Hepatic stellate cell (primary cell): ENCODE results near the gene CTAG1A.
"Not testable (repeated sequence)": the region's sequence is repeated elsewhere in the genome, so short reads cannot be mapped to it uniquely, and the experiment has no call there.

ENCODE experiments used
- DNase-seq: peaks from one replicate; pipeline ENCODE4 v3.0.0; 2011; ENCODE audit warnings: low spot score

The CTAG1A gene

DNA sequence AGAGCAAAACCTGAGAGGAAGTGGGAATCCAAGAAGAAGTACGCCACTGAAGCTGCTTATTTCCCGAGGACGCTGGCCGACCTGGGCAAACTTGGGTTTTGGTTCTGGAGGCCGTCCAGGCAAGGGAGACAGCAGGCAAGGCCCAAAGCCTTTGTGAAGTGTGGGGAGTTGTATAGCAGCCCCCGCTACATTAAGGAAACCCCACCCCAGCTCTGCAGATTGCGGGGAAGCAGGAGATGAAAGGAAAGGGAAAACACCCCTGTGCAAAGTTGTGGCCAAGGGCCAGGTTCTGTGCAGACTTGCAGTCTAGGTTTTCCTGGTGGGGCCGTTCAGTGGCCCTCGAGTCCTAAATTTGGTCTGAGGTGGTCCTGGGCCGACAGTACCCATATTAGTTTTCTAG, 11.9 kb upstream of the CTAG1A start:
- DNase-seq, result not testable (repeated sequence)

DNA sequence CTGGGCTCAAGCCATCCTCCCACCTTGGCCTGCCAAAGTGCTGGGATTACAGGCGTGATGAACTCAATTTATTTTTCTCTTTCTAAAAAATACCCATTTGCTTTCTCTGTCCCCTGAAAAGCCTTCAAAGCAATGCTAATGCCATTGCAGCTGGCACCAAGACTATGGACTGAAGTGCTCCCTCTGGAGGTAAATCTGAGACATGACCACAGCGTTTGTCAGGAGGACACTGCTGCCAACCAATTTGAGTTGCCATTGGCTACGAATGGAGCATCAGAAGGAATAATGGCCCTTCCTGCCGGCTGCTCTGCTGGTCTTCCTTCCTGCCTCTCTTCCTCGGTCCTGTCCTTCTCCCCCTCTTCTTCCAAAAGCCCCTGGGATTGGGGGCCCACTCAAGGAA, 9.9 kb upstream of the CTAG1A start:
- not testable (repeated sequence) for DNase-seq

DNA sequence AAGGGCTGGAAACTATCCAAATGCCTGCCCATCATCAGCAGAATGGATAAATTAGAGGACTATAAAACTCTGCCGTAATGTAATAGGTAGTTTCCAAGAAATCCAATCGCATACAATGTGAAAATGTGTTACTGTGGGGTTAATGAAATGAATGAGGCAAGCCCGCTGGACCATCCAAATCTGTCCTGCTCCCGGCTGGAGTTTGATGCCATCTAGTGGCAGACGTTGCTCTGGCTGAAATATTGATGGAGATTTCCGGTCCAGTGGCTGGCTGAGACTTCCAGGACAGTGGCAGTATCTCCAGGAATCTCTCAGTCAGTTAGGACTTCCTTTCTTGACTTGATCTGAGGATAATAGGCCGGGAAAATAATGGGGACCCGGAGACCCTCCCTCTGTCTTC, 1.9 kb upstream of the CTAG1A start:
- DNase-seq, result not testable (repeated sequence)

DNA sequence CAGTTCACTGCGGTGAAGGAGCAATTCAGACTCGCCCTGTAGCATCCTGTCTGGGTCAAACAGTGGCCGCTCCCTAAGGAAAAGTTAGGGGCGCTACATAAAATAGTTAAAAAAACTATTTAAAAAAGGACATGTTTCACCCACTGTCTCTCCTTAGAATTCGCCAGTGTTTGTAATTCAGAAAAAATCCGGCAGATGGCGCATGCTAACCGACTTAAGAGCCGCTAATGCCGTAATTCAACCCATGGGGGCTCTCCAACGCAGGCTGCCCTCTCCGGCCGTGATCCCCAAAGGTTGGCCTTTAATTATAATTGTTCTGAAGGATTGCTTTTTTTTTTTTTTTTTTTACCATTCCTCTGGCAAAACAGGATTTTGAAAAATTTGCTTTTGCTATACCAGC, 5.5 kb downstream of the CTAG1A start:
- not testable (repeated sequence) for DNase-seq

DNA sequence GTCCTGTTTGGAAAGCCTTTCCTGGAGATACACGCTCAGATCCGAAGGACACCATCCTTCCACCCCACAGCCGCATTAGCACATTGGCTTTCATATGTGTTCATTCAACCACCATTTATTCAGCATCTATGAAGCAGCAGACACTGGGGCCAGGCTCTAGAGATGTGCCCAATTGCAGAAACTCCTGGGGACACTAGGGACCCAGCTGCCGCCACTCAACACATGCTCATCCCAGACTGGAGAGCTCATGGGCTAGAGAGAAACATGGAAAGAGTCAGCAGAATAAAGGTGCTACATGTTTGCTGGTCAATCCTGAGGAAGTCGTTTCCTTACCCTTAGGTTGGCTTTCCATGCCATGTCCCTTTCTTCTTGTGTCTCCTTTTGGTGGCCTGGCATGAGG, 7.6 kb downstream of the CTAG1A start:
- DNase-seq, result no peak

DNA sequence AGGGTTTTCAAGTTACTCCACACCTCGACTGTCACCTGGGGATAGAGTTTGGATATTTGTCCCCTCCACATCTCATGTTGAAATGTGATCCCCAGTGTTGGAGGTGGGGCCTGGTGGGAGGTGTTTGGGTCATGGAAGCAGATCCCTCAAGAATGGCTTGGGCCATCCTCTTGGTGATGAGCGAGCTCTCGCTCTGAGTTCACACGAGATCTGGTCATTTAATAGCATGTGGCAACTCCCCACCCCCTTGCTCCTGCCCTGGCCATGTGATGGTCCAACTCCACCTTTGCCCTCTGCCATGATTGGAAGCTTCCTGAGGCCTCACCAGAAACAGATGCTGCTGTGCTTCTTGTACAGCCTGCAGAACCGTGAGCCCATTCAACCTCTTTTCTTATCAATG, 8.3 kb downstream of the CTAG1A start:
- no peak for DNase-seq

DNA sequence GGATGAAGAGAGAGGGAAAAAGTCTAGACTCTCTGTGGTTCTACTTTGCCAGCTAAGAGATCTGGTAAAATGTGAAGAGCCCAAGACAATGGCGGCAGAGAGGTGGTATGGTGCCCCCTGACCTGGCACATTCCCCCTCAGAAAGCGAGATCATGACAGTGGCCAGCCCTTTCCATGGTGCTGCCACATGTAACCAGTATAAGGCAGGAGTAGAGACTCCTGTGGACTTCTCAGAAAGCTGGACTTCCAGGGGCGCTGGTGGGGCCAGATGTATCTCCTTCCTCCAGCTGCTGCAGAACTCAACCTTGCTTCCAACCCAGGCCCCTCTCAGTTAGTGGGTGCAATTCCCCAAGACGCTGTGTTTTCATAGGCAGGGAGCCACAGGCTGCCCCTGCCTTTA, 9.6 kb downstream of the CTAG1A start:
- no peak for DNase-seq

DNA sequence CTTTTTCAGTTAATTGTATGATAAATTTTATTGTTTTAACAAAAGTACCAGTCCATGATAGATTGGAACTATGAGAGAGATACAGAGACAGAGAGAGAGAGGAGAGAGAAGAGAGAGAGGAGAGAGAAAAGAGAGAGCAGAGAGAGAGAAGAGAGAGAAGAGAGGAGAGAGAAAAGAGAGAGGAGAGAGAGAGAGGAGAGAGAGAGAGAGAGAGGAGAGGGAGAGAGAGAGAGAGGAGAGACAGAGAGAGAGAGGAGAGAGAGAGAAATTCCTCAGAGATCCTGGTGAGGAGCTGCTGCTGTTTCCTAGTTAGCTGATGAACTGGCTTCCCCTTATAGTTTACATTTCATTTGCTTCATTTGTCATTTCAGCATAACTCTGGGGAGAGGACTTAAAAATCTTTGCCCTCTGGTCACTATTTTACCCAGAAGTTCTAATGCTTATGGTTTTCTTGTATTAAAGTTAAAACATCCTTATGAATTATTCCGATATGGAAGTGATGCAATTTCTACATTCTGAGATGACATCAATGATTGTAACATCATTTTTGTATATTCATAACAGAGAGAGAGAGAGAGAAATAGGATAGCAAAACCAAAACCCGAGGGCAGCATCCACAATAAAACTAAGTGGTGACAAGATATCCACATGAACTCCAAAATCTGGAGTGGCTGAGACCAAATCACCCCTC, 10.8 kb downstream of the CTAG1A start:
- no peak for DNase-seq

DNA sequence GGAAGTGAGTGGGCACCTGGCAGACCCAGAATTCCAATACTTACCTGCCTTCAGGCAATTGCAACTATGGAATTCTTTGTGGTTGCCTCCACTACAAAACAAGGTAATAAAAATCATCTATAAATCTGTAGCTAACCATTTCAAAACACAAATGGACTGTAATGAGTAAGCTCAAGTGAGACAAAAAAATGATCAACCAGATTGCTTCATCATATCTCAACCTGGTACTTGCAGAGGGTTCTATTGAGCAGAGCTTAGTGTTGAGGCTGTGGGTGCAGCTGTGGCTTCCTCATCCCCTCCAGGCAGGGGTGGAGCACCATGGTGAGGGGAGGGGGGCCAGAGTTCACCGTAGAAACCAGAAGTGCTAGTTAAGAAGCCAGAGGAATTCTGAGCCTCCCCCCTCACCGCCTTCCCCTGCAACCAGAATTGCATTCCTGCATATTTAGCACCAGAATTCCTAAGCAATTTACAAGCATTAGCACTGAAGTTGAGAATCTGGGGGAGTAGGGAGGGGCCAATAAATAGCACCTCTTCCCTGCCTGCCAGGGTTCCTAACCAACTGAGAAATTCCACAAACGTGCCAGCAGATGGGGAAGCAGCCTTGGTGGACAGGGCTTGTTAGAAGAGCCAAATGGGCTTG, 11.5 kb downstream of the CTAG1A start:
- DNase-seq, result no peak

DNA sequence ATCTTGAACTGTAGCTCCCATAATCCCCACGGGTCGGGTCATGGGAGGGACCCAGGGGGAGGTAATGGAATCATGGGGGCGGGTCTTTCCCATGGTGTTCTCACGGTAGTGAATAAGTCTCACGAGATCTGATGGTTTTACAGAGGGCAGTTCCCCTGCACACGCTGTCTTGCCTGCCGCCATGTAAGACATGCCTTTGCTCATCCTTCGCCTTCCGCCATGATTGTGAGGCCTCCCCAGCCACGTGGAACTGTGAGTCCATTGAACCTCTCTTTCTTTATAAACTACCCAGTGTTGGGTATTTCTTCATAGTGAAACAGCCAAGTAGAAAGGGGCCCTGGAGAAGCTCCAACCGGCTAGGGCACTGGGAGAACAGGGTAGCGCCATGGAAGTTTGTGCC, 12.3 kb downstream of the CTAG1A start:
- no peak for DNase-seq

DNA sequence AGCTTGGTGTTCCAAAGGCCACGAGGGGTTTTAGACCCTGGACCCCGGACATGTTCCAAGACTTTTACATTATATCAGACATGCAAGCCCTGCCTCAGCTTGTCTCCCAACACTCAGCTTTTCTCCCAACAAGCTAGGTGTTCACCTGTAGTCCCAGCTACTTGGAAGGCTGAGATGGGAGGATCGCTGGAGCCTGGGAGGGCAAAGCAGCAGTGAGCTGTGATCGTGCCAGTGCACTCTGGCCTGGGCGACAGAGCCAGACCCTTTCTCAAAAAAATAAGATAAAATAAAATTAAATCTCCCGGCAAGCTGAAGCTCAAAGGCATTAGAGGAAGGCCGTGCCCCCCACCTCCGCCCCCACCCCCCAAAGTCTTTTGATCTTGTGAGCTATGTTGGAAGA, 13.7 kb downstream of the CTAG1A start:
- DNase-seq, result no peak

DNA sequence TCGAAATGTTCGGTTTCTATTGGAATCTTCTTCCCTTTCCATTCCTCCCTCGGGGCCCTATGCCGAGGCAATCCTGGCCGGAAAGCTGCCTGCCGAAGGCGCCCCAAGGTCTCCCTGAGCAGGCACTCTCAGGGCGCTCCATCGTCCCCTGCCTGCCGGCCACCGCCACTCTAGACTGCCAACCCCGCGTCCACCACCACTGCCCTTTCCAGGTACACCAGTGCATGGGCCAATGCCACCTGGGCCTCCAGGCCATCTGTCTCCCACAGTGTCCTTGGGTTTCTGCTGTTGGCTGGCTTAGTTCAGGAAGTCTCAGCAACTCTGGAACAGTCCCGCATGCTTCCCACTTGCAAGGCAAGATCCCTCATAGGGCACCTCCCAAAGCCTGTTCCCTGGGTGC, 14.6 kb downstream of the CTAG1A start:
- no peak for DNase-seq

DNA sequence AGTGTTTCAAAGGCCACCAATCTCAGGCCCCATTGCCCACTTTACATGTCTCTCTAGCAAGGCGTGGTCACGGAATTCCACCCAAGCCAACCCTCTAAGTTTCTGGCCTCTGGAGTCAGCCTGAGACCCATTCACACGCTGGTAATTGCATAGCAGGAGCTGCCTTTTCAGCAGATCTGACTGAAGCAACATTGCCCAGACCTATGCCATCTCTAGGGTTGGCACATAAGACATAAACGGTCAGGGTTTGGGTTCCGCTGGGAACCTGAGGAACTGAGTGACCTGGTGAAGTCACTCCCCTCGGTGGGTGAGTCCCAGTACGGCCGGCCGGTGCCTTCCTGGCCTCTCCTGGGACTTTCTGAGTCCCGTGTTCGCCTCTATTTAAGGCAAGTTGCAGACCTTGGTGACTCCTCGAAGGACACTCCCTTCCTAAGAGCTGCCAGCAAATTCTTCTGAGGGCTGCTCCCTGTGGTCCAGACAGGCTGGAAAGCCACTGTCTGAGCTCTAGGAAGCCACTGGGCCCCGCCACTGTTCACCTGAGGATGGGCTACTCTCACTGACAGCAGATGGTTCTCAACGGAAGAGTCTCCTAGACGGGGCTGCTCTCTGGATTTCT, 15.9 kb downstream of the CTAG1A start:
- DNase-seq, result no peak

DNA sequence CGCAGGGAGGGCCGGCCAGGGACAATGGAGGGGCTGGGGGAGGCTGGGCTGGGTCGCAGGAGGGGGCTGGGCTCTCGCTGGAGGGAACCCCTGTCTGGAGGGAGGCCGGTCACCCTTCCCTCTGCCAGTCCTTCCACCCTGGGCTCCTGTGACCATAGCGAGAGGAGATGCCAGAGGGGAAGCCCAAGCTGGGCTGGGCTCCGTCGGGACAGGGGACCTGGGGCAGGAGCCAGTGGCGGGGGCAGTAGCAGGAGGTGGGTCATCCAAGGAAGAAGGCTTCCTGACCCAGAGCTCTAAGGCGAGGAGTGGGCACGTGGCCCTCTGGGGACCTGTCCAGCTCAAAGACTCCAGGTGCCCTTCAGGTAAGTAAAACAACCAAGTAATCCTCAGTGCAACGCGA, 17.3 kb downstream of the CTAG1A start:
- DNase-seq, result no peak

DNA sequence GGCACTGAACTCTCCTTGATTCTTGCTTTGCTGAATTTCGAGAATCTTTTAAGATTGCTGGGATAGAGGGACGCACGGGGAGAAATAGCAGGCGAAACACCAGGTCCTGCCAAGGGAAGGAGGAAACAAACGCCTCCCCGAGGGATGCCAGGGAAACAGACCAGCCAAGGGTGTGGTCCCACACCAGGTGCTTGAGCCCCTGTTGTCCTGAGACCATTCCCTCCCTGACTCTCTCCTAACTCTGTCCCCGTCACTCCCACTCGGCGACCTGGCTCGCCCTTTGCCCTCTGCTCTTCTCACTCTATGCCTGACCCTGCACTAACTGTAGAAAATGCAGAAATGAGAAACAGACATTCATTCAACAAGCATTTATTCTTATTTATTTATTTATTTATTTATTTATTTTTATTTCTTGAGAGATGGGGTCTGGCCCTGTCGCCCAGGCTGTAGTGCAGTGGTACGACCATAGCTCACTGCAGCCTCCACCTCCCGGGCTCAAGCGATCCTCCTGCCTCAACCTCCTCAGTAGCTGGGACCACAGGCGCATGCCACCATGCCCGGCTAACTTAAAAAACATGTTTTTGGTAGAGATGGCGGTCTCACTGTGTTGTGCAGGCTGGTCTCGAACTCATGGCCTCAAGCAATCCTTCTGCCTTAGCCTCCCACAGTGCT, 18.0 kb downstream of the CTAG1A start:
- DNase-seq, result no peak

DNA sequence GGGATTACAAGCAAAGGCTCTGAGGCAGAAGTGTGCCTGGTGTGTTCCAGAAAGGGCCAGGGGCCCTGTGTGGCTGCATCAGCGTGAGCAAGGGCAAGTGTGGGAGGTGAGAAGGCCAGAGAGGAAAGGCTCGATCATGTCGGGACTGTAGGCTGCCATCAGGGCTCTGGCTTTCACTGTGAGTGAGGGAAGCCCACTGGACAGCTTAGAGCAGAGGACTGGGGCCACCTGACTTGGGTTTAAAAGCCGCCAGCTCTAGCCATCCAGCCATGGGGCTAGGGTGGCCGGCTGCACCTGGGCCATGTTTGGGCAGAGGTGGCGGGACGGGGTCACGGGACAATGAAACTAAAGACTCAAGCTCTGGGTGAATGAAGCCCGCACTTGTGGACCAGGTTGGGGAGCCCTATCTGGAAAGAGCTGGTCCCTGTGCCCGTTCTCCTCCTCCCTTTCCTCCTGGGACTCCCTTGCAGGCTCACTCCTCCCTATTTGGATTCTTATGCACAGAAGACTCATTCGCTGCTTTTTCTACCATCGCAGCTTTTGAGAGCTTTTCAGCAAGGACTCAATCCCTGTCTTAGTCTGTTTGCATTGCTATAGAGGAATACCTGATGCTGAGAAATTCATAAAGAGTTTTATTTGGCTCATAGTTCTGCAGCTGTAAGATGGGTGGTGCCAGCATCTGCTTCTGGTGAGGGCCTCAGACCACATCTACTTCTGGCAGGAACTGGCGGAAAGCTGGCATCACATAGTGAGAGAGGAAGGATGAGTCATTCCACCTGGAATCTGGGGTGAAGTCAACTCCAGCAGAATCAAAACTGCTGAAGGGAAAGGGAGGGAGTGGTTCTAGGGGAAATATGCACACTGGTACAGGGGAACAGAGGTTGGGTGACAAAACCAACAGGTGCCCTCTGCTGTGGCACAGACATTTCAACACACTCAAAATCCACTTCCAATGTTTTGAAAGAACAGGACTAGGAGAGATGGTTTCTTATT, 18.8 kb downstream of the CTAG1A start:
- no peak for DNase-seq

DNA sequence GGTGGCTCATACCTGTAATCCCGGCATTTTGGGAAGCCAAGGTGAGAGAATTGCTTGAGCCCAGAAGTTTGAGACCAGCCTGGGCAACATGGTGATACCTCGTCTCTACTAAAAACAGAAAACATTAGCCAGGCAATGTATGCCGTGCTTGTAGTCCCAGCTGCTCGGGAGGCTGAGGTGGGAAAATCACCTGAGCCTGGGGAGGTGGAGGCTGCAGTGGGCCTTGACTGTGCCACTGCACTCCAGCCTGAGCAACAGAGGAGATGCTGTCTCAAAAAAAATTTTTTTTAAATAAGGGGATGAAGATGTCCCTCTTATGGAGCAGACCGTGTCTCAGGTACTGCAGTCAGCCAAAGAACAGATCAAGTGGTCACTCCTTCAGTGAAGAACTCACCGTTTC, 20.6 kb downstream of the CTAG1A start:
- no peak for DNase-seq

DNA sequence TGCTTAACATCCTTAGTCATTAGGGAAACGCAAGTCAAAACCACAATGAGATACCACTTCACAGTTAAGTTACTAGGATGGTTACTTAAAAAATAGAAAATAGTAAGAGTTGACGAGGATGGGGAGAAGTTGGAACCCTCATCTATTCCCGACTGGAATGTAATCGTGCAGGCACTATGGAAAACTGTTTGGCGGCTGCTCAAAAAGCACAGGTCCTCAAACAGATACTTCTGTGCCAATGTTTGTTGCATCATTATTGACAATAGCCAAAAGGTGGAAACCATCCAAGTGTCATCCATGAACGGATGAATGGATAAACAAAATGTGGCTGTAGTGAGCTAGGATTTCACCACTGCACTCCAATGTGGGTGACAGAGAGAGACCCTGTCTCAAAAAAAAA, 22.4 kb downstream of the CTAG1A start:
- no peak for DNase-seq

DNA sequence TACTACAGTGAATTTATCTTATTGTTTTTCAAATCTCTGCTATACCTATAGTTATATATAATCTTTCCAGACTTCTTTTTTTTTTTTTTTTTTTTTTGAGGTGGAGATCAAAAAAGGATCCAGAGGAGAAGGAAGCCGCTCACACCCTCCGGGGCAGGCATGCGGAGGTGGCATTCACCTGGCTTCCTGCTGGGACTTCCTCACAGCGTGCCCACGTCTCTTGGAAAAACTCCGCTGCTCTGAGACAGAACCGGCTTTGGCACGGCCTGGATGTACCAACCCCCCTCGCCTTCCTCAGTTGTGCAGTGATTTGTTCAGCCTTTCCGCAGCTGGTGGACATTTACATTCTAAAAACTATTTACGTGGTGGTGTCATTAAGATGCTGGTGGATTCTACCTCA, 23.0 kb downstream of the CTAG1A start:
- DNase-seq, result not testable (repeated sequence)

DNA sequence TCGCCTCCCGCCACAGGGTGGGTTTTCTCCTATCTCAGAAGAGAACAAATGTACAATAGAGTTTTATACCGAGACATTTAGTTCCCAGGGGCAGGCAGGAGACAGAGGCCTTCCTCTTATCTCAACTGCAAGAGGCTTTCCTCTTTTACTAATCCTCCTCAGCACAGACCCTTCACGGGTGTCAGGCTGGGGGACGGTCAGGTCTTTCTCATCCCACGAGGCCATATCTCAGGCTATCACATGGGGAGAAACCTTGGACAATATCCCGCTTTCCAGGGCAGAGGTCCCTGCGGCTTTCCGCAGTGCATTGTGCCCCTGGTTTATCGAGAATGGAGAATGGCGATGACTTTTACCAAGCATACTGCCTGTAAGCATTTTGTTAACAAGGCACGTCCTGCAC, 23.9 kb downstream of the CTAG1A start:
- DNase-seq, result not testable (repeated sequence)

DNA sequence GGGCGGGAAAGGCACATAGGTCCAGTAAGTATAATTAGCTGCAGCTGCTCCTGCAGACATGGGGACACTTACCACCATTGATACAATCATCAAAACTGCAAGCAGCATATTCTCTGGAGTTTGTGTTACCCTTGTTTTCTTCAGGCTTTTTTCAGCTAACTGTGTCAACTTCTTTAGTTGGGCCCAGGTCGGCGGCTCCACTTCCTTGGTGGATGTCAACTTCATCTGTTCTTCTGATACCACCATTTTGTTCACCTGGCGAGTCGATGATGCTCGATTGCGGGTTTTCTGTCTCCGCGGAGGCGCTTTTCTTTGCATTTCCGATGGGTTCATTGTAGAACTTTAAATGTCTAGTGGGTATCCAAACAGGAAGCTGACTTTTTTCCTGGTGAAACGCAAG, 26.2 kb downstream of the CTAG1A start:
- not testable (repeated sequence) for DNase-seq

DNA sequence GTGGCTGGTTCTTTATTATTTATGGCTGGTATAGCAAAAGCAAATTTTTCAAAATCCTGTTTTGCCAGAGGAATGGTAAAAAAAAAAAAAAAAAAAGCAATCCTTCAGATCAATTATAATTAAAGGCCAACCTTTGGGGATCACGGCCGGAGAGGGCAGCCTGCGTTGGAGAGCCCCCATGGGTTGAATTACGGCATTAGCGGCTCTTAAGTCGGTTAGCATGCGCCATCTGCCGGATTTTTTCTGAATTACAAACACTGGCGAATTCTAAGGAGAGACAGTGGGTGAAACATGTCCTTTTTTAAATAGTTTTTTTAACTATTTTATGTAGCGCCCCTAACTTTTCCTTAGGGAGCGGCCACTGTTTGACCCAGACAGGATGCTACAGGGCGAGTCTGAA, 28.7 kb downstream of the CTAG1A start:
- DNase-seq, result not testable (repeated sequence)
